Stimulated activated CD4-positive, alpha-beta T cell treated with anti-CD3 and anti-CD28 coated beads, Interleukin-1b, Interleukin-23, amount 100 ng/mL, for 1 hour (primary cell): ENCODE results near the gene CHPF2.

Source experiments
- DNase-seq, 2 donors: peaks; one replicate each; pipeline ENCODE4 v3.0.0-alpha.2; 2020; ENCODE audit warnings: low read depth in 2 of 2

CHPF2 gene, protein sequence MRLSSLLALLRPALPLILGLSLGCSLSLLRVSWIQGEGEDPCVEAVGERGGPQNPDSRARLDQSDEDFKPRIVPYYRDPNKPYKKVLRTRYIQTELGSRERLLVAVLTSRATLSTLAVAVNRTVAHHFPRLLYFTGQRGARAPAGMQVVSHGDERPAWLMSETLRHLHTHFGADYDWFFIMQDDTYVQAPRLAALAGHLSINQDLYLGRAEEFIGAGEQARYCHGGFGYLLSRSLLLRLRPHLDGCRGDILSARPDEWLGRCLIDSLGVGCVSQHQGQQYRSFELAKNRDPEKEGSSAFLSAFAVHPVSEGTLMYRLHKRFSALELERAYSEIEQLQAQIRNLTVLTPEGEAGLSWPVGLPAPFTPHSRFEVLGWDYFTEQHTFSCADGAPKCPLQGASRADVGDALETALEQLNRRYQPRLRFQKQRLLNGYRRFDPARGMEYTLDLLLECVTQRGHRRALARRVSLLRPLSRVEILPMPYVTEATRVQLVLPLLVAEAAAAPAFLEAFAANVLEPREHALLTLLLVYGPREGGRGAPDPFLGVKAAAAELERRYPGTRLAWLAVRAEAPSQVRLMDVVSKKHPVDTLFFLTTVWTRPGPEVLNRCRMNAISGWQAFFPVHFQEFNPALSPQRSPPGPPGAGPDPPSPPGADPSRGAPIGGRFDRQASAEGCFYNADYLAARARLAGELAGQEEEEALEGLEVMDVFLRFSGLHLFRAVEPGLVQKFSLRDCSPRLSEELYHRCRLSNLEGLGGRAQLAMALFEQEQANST

DNA sequence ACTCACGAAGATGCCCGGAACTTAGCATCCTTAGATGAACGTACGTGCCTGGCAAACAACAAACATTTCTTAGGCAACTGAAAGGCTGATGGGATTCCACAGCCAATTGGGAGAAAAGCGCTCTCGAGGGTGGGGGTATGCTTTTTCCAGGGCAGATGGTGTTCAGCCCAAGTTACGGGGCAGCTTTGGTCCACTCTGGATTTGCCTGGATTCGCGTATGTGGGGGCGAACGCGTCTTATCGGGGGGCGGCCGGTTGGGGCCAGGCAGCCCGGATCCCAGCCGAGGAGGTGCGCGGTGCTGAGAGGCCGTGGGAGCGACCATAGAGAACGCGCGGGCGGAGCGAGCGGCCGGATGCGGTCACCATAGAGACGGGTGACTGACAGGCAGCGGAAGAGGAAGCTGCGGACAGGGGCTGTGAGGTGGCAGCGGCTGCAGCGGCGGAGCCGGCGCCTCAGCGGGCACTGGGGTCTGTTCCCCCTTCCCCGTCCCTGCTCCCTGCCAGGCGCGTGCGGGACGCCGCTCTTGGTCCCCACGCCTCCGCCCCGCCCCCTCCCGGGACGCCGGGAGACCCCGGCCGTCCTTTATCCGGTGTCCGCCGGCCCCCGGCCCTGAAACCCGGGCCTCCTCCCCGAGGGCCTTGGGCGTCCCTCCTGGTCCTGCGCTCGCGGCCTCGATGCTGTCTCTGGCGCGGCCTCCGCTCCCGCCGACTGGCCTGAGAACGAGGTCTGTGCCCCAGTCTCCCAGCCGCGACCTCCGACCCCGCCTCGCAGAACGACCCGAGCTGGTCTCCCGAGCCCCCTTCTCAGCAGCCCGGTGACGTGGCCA is at the start of gene CHPF2:
TSS of gene CHPF2 (plus strand) at position 393 of the 826 bp plus-strand sequence. CDS start 1,529 bp downstream, outside the sequence.
- DNase-seq = peak; percentile 67 to 74

DNA sequence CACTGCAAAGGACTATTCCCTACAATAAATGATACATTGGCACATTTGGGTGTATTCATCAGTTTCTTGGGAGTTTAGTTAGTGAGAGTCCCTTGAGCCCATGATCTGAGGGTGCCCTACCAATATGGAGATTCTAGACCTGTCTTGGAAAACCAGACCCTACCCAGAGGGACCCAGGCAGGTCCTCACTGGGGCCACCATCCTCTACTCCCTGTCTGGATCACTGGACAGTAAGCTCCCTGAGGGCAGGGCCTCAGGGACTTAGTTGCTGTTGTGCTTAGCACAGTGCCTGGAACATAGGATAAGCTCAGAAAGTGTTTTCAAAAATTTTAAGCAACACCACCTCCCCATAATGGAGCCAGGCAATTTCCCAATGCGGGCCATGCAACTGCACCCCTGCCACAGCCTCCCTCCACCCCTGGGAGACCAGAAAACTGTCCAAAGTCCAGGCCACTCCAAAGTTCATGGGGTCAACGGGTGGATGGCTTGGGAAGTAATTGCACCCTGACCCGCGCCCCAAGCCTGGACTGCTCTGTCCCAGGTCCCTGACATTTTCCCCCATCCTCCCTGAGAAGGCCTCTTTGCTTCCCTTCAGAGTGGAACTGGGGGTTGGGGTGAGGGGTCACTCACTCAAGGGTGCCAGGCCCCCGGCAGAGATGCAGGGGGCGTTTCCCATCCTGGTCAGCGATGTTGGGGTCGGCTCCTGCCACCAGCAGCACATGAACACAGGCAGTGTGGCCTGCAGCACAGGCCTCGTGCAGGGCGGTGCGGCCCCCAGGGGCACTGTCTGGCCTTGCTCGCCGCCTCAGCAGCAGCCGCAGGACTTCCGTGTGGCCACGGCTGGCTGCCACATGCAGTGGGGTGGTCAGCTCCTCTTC is 46.3 kb upstream of the CHPF2 start:
- DNase-seq = no peak

DNA sequence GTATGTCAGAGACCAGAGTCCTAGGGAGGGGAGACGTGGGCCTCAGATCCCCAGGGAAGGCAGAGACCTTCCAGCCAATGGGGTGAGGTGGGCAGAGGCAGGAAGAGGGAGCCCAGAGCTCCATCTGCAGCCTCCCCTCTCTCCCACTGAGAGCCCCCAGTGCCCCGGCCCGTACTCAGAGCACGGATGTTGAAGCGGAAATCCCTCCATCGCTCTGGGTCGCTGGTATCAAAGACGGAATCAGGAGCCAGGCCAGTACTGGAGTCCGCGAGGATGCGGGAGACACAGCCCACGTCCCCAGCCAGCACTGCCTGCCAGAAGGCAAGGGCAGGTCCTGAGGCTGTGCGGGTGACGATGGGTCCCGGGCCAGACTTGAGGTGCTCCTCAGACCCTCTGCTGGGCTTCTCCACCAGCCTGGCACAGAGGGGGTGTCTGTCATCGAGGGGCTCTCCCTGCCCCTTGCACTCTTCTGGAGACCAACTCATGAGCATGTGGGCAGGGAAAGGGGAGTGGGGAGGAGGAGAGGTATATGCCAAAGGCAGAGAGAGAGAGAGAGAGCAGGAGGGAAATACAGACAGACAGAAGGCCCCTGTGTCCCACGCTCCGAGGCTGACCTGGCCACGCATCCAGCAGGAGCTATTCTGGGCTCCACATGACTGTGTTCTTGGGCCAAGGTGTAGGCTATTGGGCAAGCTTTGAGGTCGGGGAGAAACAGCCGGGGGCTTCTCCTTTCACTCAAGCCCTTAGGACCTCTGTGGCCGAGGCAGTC is 45.5 kb upstream of the CHPF2 start, which contains the start of gene ASB10:
TSS of gene ASB10 (minus strand) at position 611 of the 769 bp plus-strand sequence. CDS start at position 491, 120 bp downstream.
- no peak for DNase-seq

DNA sequence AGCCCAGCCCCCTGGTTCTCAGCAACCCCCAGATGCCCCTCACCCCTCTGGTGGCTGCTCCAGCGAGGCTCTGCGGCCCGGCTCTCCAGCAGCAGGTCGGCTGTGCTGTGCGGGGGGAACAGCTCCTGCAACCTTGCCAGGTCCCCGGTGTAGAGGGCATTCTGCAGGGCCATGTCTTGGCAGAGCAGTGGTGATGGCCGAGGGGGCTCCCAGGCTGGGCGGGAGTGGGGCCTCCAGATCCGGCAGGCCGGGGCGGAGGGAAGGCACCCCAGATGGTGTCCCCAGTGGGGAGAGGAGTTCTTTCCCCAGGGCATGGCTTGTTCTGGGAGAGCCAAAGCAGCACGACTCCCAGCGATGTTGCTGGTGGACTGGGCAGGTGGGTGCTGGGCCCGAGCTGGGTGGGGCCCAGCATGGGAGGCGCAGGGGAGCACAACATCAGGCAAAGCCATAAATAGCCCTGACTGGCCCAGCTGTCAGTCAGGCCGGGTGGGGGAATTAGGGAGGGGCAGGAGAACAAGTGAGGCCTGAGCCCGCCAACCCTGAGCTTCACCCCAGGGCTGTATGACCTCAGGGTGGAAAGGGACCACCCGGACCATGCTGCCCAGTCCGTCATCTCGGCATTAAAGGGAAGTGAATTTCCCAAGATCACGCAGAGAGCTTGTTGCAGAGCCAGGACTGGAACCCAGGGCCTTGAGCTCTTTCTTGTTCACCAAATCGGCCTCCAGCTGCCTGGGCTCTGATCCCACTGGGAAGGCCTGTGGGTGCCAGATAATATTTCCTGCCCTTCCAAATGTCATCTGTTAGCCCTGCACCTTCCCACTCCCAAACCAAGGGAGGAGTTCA is 44.7 kb upstream of the CHPF2 start:
- DNase-seq = no peak

DNA sequence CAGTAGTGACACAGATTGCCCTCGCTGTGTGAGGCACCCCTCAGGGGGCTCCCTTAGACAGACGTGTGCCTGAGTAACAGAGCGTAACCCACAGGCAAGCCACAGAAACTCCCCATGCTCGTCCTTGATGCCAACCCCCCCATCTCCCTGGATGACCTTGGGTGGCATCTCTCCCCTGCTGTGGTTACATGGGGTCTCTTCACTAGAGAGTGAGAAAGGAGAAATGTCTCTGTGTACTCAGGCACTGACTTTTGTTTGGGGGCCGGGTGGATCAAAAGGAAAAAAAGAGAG is 44.1 kb upstream of the CHPF2 start:
- DNase-seq = no peak

DNA sequence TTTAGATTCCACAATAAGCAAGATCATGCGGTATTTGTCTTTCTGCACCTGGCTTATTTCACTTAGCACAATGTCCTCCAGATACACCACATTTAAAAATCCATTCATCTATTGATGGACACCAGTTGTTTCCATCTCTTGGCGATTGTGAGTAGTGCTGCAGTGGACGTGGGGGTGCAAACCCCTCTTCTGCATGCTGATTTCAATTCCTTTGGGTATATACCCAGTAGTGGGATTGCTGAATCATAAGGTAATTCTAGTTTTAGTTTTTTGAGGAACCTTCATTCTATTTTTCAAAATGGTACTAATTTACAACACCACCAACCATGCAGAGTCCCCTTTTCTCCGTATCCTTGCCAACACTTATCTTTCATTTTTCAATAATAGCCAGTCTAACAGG is 43.2 kb upstream of the CHPF2 start:
- DNase-seq = no peak

DNA sequence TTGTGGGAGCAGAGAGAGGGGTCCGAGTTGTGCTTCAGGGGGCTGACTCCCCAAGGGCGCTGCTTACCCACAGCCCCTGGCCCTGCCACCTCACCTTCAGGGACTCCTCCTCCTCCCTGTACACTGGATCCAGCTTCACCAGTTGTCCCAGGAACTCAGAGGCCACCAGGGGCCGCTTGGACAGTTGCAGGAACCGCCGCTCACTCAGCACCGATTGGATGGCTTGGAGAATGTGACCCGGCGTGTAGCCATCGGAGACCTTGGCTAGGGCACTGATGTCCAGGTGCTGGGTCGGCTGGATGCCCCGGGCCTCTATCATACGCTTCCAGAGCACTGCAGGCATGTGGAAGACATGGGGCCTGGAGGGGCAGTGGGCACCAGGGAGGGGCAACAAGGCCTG is 40.7 kb upstream of the CHPF2 start:
- DNase-seq = no peak

DNA sequence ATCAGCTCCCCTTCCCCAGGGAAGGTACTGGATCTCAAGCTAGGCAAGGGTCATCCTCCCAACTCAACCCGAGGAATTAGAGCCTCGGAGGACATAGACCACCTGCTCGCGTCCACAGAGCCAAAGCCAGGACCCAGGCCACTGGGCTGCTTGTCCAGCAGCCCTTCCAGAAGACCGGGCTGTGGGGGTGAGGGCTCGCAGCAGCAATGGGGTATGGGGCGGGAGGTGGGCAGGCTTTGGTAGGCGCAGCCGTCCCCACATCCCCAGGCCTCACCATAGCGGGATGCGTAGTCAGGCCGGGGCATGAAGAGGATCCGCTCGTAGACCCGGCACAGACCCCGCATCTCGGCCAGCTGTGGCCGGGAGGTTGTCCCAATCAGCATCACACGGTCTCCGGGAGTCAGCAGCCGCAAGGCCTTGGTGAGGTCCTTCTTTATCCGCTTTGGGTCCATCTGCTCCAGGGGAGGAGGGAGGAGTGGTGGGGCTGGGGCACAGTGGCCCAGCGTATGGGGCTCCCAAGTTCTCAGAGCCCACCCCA is 40.2 kb upstream of the CHPF2 start:
- DNase-seq = no peak

DNA sequence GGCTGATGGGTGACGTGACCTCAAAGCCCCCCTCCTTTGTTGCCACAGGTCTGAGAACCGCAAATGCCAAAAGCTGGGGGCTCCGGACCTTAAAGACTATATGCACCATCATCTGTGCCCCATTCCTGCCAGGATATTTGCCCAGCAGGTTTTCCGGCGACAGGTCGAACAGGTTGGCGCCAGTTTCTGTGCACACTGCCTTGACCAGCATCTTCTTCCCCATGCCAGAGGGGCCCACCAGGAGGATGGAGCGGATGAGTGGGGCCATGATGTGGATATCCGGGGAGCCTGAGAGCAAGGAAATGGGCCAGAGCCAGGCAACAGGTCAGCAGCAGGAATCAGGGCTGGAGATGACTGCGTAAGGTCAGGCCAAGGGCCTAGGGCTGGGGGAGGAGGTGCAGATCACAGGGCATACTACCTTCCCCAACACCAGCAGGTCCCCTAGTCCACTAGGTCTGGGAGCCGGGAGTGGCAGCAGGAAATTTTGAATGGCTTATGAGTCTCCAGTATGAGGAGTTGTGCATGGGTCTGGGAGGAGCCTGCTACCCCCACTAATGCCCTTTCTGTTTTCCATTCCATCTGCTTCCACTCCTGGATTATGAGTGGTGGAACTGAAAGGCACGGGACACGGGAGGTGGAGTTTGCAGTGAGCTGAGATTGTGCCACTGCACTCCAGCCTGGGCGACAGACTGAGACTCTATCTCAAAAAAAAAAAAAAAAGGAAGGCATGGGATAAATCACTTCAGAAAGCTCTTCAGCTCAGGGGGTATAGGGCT is 38.9 kb upstream of the CHPF2 start:
- DNase-seq = no peak

DNA sequence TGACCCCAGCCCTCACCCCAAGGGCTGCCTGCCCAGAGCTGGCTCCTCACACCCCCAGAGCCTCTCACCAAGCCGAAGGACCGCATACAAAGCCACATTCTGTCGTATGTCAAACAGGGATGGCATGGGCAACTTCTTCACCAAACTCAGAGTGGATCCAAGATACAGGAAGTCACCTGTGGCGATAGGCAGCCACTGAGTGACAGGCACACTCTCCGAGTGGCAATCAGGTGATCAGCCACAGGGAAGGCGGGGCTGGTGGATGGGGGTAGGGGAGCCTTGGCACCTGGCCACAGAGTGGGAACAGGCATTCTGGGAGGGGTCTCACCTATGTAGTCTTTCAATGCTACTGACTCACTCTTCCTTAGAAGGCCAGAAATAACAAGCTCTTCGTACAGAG is 38.1 kb upstream of the CHPF2 start:
- no peak for DNase-seq

DNA sequence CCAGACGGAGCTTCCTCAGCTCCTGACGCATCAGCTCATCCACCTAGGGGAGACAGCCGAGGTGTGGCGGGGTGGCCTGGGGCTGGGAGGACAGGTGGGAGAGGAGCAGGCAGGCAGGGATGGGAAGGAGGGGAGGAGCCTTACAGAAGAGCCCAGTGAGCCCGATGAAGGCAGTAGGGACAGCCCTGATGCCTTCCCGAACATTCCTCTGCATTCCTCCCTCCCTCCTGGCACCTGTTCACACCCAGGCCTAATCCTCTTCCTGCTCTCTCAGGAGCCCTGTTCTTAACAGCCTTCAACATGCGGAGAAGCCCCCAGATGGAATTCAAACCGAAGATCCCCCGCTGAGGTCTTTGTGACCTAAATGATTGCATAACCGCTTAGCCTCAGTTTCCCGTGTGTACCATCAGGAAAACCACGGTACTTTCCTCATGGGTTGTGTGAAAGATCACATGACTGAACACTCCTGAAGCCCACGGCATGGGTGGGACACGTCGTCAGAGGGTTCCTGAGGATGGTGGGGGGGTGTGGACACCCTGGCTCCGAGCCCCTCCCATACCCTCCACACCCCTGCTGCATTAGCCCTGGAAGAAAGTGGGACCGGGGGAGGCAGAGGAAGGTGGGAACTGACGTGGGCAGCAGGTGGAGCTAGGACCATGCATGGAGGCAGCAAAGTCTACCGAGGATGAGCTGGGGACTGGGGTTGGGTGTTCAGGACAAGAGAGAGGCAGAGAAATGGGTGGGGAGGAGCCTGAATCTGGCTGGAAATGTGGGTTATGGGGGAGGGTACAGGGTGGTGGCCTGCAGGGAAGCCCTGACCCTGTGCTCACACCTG is 36.5 kb upstream of the CHPF2 start:
- no peak for DNase-seq

DNA sequence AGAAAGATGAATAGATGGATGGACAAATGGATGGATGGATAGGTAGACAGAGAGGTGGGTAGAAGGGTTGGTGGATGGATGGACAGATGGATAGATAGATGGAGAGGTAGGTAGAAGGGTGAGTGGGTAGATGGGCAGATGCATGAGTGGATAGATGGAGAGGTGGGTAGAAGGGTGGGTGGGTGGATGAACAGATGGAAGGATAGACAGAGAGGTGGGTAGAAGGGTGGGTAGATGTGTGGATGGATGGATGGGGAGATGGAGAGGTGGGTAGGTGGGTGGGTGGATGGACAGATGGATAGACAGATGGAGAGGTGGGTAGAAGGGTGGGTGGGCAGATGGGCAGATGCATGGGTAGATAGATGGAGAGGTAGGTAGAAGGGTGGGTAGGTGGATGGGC is 34.4 kb upstream of the CHPF2 start:
- no peak for DNase-seq

DNA sequence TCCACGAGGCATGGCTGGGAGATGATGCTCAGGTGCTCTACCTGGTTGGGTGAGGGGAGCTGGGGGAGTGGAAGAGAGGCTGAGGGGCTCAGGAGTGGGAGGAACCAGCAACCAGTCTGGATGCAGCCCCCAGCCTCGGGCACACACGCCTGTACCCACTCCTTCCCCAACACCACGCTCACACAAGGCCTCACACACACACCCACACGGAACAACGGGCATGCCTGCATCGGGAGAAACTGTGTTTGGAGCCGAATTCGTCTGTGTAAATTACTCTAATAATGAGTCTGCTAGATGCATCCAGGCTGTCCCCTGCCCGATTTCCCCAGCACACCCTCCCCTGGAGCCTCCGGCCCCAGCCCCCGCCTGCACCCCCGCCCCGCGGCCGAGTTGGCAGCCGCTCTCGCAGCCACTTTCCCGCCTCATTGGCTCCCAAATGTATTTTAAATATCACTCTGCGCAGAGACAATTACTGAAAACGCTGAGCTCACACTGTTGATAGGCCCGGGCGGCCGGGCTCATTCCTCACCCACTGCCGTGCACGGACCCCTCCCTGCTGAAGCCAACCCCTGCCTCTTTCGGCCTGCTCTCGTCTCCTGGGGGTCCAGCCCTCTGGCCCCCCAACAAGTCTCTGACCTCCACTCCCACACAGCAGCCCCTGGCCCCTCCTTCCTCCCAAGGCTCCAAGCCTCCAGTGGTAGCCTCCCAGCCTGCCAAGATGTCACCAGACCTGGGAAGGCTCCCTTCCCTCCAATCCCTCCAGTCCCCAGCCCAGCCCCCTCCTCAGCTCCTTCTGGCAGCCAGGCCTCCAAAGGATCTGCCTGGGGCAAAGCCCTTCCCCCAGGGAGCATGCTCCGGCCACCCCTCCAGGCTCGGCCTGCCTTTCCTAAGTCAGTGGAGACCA is 33.1 kb upstream of the CHPF2 start:
- no peak for DNase-seq

DNA sequence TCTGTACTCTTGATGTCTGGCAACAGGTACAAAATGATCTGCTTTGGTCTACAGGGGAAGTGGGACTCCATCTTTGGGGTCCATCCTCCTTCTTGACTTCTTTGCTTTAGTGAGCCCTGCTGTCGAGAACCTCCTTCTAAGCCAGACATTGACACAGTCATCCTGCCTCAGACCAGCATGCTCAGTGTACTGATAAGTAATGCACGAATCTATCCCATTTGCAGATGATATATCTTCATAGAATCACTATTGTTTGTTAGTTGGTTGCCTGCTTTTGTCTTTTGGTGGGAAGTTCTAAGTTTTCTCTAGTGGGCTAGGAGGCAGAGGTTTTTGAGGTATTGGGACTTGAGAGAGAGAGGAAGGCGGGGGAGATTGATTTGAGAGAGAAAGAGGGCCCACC is 30.9 kb upstream of the CHPF2 start:
- no peak for DNase-seq

DNA sequence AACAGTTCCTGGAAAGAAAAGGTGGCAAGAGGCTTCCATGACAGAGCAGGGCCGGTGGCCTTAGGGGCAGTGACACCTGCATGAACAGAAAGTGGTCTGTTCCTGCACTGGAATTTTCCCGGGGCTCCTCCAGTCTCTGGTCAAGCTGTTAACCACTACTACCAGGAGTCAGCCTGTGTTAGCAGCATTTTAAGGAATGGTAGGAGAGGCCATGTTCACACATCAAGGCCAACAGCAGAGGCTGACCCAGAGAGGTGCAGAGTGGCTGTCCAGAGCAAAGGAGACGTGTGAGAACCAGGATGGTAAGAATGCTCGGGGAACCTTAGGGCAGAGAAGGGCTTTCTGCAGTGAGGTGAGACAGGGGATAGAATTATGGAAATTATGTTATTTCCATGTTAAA is 30.5 kb upstream of the CHPF2 start:
- DNase-seq = no peak

DNA sequence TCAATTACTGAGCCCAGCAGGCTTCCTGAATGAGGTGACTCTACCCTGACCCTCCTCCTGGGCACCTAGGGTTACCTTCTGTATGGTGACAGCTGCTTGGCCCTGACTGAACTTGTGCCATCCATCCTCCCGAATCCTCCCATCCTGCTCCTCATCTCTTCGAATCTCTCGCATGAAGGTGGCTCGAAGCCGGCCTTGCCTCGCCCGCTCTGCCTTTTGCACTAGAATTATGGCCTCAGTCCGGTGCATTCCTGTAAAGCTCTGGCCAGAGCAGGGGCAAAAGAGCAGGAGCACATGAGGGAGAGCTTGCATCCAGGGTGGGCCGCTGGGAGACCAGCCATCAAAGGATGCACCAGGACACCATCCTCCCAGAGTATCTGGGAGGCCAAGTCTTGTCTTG is 29.4 kb upstream of the CHPF2 start:
- no peak for DNase-seq
